Measurements from ENCODE around the gene DDX20.

DNA sequence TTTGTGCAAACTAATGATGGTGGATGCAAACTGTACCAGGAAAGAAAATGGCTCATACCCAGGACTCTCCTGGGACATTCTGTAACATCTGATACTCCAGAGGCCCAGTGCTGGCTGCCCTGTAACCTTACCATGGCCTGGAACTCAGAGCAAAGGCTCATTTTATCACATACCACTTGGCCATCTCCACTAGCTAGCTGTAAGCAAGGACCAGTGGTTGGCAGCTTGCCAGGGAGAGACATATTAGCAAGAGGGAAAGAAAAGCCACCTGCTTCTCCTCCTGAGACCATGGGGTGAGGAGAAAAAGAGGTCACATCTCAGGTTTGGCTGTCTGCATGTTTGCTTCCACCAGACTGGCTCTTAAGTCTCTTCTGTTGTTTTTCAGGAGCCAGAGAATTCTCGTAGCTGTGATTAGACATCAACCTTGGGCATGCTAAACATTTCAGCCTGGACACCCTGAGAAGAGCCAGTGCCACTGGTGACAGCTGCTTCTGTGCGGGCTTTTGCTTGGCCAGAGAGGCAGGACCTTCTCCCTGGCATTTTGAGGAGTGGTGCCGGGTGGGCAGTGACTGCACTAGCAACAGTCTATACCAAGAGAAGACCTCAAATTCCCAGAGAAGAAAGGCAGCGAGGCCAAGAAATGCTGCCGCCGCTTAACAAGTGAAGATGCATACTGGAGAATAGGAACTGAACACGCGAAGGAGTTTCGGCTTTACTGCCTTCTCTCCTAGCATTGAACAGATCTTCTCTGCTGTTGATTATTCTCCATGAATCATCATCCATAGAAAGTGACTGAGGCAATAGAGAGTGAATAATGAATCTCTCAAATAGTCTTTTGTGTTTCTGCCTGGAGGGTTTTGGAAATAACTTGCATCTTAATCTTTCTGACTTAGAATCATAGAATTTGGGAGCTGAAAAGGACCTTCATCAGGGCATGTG is 9.8 kb upstream of the DDX20 start:
- TF ChIP-seq RAD21 (IDR thresholded peaks at IDR 0.05; ENCODE audit: low read depth) (no peak), TEAD4 (IDR thresholded peaks at IDR 0.05) (no peak), REST (IDR thresholded peaks at IDR 0.05; ENCODE audit: low read depth) (no peak), NFIC (IDR thresholded peaks at IDR 0.05) (no peak), TAF1 (IDR thresholded peaks at IDR 0.05; ENCODE audit: low read depth) (no peak), CEBPB (IDR thresholded peaks at IDR 0.05) (no peak), FOXM1 (IDR thresholded peaks at IDR 0.05; ENCODE audit: borderline replicate concordance, low read depth) (no peak), EGR1 (IDR thresholded peaks at IDR 0.05) (no peak), YY1 (IDR thresholded peaks at IDR 0.05; ENCODE audit: low read depth) (no peak), USF1 (IDR thresholded peaks at IDR 0.05) (no peak), EP300 (IDR thresholded peaks at IDR 0.05; ENCODE audit: borderline replicate concordance) (no peak)
- TF ChIP-seq, protein P1, sequence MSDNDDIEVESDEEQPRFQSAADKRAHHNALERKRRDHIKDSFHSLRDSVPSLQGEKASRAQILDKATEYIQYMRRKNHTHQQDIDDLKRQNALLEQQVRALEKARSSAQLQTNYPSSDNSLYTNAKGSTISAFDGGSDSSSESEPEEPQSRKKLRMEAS (IDR thresholded peaks at IDR 0.05), result no peak
